Measurements from ENCODE around the gene NUDT21.
A peak's percentile ranks its signal among the peaks of the same experiment; 100 is the strongest.

NUDT21 gene

DNA sequence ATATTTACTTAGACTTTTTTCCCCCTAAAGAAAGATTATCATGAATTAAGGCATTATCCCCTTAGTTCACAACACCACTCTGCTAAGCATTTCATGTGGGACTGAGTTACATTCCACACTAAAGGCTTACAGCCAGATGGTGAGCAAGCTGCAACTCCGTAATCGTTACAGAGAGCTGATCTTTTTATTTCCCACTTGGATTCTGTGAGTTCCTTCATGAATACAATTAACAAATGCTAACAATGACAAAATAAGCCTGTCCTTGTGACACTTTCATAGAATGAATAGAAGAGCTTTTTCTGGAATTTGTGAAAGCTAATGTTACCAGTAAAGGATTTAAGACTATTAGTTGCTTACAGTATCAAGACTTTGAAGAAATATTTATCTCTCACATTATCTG is 9.0 kb upstream of the NUDT21 start:
- no peak for DNase-seq

- no peak for DNase-seq
Observed at GRCh38 chr16:56457927-56458470, 6.9 kb upstream of the NUDT21 start.

- DNase-seq, result no peak
Observed at GRCh38 chr16:56451753-56452689, 889 bp upstream of the NUDT21 start.

- no peak for DNase-seq
Observed at GRCh38 chr16:56450275-56450985, 702 bp downstream of the NUDT21 start.

DNA sequence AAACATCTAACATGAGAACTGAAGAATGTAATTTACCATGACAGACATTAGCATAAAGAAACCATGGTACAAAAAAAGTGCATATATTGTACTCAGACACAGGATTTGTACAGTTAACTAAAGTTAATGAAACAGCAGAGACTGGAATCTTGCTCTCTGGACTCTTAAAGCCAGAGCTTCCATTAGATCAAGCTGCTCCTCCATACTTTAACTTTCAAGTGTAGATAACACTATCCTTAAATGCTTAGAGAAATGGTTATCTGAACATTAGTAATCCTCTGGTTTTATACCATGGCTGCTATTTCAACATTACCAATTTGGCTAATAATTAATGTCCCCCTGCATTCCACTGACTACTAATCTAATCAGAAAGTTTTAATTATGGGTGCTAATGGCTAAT is 3.1 kb downstream of the NUDT21 start:
- no peak for DNase-seq

- no peak for DNase-seq
Observed at GRCh38 chr16:56447286-56447685, 3.8 kb downstream of the NUDT21 start.

DNA sequence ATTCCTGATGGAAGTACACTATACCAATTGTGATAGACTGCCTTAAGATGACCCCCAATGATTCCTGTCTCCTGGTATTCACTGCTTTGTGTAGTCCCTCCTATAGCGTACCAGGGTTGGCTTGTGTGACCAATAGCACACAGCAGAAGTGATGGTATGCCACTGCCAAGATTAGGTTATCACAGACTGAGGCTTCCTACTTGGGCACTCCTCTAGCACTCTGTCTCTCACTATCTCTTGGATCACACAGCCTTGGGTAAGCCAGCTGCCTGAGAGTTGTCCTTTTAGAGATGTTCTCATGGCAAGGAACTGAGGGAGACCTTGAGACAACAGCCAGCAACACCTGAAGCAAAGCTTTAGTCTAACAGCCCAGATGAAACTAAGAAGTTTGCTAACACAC is 13.1 kb downstream of the NUDT21 start:
- no peak for DNase-seq

GRCh38 chr16:56436258-56436657 is 14.9 kb downstream of the NUDT21 start:
- no peak for DNase-seq

DNA sequence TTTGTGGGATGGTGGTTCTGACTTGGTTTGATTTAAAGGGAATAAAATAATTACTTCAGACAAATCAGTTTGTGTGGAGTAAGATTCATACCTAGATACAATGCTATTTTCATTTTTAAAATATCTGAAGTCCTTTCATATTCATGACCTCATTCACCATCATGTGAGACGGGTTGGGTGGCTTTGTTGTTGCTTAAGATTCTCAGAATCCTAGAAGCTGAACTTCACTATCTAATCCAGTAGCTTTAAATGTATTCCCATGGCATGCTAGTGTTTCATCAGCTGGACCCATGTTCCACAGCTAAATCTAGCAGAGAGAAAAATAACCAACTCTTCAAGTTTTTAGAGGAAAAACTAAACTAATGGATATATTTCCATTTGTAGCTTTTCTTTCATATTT is 23.0 kb downstream of the NUDT21 start:
- no peak for DNase-seq

DNA sequence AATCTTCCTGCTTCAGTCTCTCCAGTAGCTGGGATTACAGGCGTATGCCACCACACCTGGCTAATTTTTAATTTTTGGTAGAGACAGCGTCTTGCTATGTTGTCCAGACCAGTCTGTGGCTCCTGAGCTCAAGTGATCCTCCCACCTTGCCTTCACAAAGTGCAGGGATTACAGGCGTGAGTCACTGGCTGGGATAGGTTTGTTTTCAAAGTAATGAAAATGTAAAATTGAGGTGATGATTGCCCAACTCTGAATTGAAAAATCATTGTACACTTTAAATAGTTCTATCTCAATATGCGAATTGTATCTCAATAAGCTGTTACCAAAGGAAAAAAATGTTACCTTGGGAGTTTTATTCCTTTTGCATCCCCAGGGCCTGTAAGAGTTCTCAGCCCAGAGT is 24.5 kb downstream of the NUDT21 start:
- no peak for DNase-seq

DNA sequence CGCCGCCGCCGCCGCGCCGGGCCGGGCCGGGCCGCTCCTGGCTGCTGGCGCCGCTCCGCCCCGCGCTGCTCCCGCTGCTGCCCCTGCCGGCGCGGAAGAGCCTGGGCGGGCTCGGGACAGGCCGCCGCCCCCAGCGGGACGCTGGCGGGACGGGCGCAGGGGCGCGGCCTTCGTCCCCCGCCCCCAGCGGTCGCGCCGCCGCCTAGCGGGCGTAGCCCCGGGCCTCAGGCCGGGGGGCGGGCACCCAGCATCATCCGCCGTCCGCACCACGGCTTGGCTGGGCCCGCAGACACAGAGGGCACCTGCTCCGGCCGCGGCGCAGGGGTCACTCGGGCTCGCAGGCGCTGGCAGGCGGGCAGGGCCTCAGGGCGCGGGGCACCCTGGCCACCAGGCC is 25.7 kb downstream of the NUDT21 start, which contains the start of gene AMFR:
Gene AMFR (minus strand): TSS at position 107 of the 394 bp plus-strand sequence. CDS start 218 bp downstream, outside the sequence.
- peak in 1 of 2 experiments; percentile 42 for DNase-seq

GRCh38 chr16:56424791-56425438 is 26.2 kb downstream of the NUDT21 start:
- DNase-seq, result peak in 1 of 2 experiments; percentile 30

GRCh38 chr16:56424404-56424764 is 26.7 kb downstream of the NUDT21 start:
- peak in 1 of 2 experiments; percentile 2 for DNase-seq

DNA sequence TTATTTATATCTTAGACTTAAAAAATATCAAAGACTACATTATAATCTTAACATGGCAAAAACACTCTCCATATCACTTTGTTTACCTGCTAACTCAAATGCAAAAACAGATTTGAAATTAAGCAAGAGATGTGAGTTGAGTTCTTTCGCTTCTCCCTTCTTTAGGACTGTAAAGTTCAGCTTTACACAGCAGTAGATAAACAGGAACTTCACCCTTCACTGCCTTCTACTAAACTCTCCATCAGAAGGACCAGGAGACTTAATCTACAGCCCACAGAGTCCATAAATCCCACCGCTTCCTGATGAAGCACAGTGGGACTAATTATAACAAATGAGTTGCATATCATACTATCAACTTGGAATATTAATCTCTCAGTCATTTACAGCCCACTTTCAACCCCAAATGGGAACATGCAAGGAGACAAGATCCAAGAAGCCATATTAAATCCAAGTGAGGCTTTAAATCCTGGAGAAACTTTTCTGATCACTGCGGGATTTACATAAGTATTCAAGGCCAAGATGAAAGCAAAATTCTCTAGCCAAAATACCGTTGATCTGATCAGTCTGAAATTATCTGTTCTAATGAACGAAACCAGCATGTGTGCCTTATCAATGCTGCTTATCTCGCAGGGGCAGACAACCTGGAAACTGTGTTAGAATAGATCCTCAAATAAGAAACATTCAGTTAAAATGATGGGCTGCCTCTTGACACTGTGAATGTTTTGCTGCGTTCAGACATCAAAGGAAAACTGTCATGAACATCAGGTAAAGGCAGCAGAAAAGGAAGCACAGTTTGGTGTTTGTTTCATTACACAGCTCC is 27.3 kb downstream of the NUDT21 start:
- DNase-seq, result no peak

DNA sequence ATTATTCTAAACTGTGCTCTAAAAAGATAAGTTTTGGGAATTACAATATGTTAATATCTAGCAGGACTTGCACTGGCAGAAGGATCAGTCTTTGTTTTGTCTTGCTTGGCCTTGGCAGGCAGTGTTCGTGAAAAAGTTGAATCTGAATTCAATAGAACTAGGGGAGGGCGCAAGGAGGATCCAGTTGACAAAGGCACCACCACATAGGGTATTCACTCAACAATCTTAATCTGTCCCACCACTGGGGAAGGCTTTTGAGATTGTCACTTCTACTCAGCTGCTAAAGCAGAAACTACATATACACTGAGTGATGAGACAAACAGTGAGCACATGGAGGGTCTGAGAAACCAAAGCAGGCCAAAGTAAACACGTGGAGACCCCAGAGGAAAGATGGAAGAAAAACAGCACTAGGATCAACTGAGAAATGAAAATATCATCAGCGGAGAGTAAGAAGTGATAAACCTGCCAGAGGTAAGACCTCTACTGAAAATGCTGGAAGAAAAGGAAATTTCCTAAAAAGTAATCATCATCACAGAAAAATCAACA is 28.2 kb downstream of the NUDT21 start:
- no peak for DNase-seq

GRCh38 chr16:56421976-56422669 is 29.0 kb downstream of the NUDT21 start:
- DNase-seq, result no peak

DNA sequence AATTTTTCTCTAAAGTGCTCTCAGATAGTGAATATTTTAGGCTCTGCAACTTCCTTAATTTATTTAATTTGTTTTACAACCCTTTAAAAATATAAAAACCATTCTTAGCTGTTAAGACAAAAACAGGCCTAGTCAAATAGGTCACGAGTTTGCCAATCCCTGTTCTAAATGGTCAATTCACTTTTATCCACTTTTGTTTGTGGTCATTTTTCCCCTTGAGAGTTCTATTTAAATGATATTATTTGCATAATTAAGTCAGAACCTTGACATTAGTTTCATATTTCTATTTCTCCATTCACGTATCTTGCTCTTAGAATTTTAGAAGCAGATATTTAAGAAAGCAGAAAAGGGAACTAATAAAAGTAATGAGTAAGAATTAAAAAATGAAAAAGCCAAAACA is 29.8 kb downstream of the NUDT21 start:
- DNase-seq, result no peak

DNA sequence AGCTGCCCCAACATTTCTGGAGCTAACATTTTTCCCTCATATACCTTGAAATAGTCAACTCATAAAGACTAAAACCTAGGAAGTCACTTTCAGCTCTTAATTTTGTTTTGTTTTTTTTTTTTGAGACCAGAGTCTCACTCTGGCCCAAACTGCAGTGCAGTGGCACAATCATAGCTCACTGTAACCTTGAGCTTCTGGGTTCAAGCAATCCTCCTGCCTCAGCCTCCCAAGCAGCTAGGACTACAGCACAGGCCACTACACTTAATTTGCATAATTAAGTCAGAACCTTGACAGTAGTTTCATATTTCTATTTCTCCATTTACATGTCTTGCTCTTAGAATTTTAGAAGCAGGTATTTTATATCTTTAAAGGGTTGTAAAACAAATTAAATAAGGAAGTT is 30.5 kb downstream of the NUDT21 start:
- no peak for DNase-seq

DNA sequence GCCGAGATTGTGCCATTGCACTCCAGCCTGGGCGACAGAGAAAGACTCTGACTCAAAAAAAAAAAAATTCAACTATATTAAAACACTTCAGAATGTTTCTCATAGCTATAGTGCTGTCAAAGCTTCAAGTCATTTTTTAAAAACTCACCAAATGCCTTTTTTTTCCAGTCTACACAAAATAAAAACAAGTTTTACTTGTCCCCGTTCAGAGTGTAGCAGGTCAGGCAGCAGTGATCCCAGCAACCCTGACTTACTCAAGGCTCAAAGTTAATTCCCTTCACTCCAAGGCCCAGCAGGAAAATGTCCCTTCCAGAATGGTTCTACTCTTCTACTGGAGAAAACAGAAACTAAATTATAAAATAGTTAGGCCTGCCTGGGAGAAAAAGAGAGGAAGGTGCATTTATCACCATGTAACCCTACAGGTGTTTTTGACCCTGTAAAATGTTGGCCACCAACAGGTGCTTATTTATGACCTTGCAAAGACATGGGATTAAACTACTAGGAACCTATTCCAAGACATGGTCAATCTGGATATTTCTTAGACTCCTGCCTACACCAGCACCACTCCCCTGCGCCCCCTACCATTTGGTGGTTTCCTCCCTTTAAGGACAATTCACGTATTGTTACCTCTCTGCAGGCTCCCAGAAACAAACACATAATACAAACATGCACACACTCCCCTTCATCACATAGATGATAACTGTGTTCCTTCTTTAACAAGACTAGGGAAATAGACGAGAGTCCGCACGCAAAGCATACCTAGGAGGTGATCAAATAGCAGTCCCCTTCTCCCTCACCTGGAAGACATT is 31.2 kb downstream of the NUDT21 start:
- DNase-seq, result no peak

DNA sequence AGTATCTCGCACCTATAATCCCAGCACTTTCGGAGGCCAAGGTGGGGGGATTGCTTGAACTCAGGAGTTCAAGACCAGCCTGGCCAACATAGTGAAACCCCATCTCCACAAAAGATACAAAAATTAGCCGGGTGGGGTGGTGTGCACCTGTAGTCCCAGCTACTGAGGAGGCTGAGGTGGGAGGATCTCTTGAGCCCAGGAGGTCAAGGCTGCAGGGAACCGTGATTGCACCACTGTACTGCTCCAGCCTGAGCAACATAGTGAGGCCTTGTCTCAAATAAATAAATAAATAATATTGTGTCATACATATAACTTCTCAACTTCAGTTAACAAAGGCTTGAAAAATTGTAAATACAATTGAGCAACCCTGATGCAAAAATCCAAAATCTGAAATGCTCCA is 34.0 kb downstream of the NUDT21 start:
- no peak for DNase-seq

- DNase-seq, result no peak
Observed at GRCh38 chr16:56415875-56416274, 35.3 kb downstream of the NUDT21 start.
